ENCODE measurements around the gene AHCYL2.

Gene AHCYL2

DNA sequence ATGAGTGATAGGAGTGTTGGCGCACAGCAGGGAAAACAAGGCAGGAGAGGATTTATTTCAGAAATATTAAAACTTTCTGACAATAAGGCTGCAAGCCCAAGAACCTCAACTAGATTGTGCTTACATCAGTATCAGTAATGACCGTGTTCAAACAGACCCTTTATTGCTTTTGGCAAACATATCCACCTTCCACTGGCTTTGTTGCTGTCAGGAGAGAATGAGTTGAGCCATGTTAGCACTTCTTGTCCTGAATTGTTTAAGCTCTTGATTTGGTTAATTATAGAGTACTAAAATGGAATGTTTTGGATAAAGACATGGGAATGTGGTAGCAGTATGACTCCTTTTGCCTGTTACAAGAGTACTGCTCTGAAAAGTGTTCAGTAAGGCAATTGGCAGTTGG lies 3.8 kb downstream of the AHCYL2 start:
- in situ Hi-C loops (cut with HindIII; ENCODE audit: low sequenced_read_pairs) = loop anchor here (5.0 kb wide), 1 partner anchor 44 kb away; no protein-coding TSS in a partner anchor
- TF ChIP-seq, protein P1, sequence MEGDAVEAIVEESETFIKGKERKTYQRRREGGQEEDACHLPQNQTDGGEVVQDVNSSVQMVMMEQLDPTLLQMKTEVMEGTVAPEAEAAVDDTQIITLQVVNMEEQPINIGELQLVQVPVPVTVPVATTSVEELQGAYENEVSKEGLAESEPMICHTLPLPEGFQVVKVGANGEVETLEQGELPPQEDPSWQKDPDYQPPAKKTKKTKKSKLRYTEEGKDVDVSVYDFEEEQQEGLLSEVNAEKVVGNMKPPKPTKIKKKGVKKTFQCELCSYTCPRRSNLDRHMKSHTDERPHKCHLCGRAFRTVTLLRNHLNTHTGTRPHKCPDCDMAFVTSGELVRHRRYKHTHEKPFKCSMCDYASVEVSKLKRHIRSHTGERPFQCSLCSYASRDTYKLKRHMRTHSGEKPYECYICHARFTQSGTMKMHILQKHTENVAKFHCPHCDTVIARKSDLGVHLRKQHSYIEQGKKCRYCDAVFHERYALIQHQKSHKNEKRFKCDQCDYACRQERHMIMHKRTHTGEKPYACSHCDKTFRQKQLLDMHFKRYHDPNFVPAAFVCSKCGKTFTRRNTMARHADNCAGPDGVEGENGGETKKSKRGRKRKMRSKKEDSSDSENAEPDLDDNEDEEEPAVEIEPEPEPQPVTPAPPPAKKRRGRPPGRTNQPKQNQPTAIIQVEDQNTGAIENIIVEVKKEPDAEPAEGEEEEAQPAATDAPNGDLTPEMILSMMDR (IDR thresholded peaks at IDR 0.05; ENCODE audit: low read depth, low read length, missing control alignments) = no peak

DNA sequence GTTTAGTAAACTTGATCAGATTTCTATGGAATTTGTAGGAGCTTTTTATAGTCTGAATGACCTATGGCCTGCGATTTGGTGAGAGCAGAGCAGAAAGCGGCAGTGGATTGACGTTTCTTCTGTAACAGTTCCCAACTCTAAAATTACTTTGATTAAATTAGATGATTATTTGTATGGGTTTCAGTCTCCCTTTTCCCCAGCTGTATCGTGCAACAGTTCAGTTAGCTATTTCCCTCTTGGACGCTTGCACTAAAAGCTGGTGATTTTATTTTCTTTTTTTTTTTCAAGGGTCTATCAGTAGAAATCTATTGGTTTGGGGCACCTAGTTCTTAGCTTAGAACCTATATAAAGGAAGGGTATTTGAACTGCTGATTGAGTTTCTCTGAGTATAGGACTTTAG lies 6.8 kb downstream of the AHCYL2 start:
- in situ Hi-C loops (cut with HindIII; ENCODE audit: low sequenced_read_pairs) = no loop called here
- no peak for DNase-seq (ENCODE audit: low read depth)

More for the DNA sequence above, 3.8 kb downstream of the AHCYL2 start:
- no peak overlapping the region for H3K4me3 ChIP-seq (ENCODE audit: low read depth, low read length)
- DNase-seq (ENCODE audit: low read depth) = no peak

DNA sequence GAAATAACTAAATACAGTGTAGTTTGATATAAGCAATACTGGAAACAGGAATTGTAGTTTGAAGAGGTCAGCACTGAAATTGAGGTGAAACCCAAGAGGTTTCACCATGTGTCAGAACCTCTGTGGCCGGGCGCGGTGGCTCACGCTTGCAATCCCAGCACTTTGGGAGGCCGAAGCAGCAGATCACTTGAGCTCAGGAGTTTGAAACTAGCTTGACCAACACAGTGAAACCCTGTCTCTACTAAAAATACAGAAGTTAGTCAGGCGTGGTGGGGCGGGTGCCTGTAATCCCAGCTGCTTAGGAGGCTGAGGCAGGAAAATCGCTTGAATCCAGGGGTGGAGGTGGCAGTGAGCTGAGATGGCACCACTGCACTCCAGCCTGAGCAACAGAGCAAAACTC lies 13.7 kb downstream of the AHCYL2 start:
- in situ Hi-C loops (cut with HindIII; ENCODE audit: low sequenced_read_pairs) = no loop called here
- TF ChIP-seq, protein P1 (IDR thresholded peaks at IDR 0.05; ENCODE audit: low read depth, low read length, missing control alignments) = no peak
- DNase-seq (ENCODE audit: low read depth) = no peak
- H3K4me3 ChIP-seq (ENCODE audit: low read depth, low read length) = no peak overlapping the region

More for the DNA sequence above, 6.8 kb downstream of the AHCYL2 start:
- no peak overlapping the region for H3K4me3 ChIP-seq (ENCODE audit: low read depth, low read length)
- TF ChIP-seq, protein P1 (IDR thresholded peaks at IDR 0.05; ENCODE audit: low read depth, low read length, missing control alignments) = no peak

GRCh38 chr7:129240119-129240820 lies 15.4 kb downstream of the AHCYL2 start:
- DNase-seq (ENCODE audit: low read depth) = no peak
- TF ChIP-seq, protein P1 (IDR thresholded peaks at IDR 0.05; ENCODE audit: low read depth, low read length, missing control alignments) = no peak
- no peak overlapping the region for H3K4me3 ChIP-seq (ENCODE audit: low read depth, low read length)
- in situ Hi-C loops (cut with HindIII; ENCODE audit: low sequenced_read_pairs) = no loop called here

DNA sequence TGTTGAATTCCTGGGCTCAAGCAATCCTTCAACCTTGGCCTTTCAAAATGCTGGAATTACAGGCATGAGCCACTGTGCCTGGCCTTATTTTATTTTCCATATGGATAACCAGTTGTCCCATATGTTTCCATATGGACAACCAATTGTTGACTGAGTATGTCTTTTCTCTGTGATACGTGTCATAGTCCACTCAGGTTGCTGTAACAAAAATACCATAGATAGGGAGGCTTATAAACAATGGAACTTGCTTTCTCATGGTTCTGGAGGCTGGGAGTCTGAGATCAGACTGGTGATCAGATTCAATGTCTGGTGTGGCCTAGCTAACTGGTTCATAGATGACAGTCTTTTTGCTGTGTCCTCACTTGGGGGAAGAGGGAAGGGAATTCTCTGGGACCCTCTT lies 19.4 kb downstream of the AHCYL2 start:
- TF ChIP-seq, protein P1 (IDR thresholded peaks at IDR 0.05; ENCODE audit: low read depth, low read length, missing control alignments) = no peak
- in situ Hi-C loops (cut with HindIII; ENCODE audit: low sequenced_read_pairs) = no loop called here
- no peak for DNase-seq (ENCODE audit: low read depth)
- no peak overlapping the region for H3K4me3 ChIP-seq (ENCODE audit: low read depth, low read length)

DNA sequence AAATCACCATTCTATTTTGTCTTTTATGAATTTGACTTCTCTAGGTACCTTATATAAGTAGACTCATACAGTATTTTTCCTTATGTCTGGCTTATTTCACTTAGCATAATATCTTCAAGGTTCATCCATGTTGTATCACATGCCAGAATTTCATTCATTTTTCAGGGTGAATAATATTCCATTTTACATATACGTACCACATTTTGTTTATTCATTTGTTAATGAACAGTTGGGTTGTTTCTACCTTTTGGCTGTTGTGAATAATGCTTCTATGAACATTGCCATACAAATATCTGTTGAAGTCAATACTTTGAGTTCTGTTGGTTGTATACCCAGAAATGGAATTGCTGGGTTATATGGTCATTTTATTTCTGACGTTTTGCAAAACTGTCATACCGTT lies 20.7 kb downstream of the AHCYL2 start:
- no peak overlapping the region for H3K4me3 ChIP-seq (ENCODE audit: low read depth, low read length)
- TF ChIP-seq, protein P1 (IDR thresholded peaks at IDR 0.05; ENCODE audit: low read depth, low read length, missing control alignments) = no peak
- DNase-seq (ENCODE audit: low read depth) = no peak
- in situ Hi-C loops (cut with HindIII; ENCODE audit: low sequenced_read_pairs) = no loop called here

All from astrocyte of the cerebellum (primary cell).